B cell (primary cell): ENCODE data around the gene RBM42. TPM values are rescaled to one million over a fixed set of nuclear protein-coding genes. Genes with fewer than 3 reads are reported as not detected.

Source experiments
- ATAC-seq: fragments of 200-7000 bp; cut with Tn5 transposase; one replicate; pipeline ENCODE4 v1.10.0; 2021; ENCODE audit warnings: low read depth, mild to moderate bottlenecking, moderate number of reproducible peaks, moderate library complexity
- CTCF ChIA-PET: fragments of 350-600 bp; sonication (Branson Sonifier 250); formaldehyde crosslinking; loops from one replicate; lab custom pipeline; 2021; ENCODE audit warnings: antibody characterized with exemption, inconsistent platforms; lab: Charles Lee
- POLR2A ChIA-PET: fragments of 350-600 bp; sonication (Branson Sonifier 250); formaldehyde crosslinking; loops from one replicate; lab custom pipeline; 2021; ENCODE audit warnings: antibody characterized with exemption; lab: Charles Lee
- DNase-seq: peaks from one replicate; pipeline ENCODE4 v3.0.0; 2013
- H2AFZ ChIP-seq: 2 replicates; pipeline ENCODE4 v1.6.1; 2012; ENCODE audit warnings: mild to moderate bottlenecking, low read depth, low read length; ENCODE audit not compliant: insufficient read depth, poor library complexity, severe bottlenecking
- H3K27ac ChIP-seq, 2 donors: 1 replicate in 1 of 2; 2 replicates in 1 of 2; pipeline ENCODE4 v1.5.1; 2012 to 2013; ENCODE audit warnings: low read length in 2 of 2, mild to moderate bottlenecking in 2 of 2, moderate library complexity in 1 of 2
- H3K27me3 ChIP-seq, 4 experiments: fragments of 200-600 bp in 1 of 4; sonication (generic) in 1 of 4; replicated peaks in 1 of 4; 1 replicate in 2 of 4; 2 replicates in 2 of 4; pipeline versions ENCODE4 v1.6.1 to v1.7.0; 2013 to 2016; ENCODE audit warnings: low read length in 3 of 4, mild to moderate bottlenecking in 2 of 4, mixed read lengths in 1 of 4, moderate library complexity in 1 of 4; ENCODE audit not compliant: insufficient read depth in 4 of 4, control insufficient read depth in 3 of 4; ENCODE audit errors: control extremely low read depth in 1 of 4
- H3K36me3 ChIP-seq, 2 experiments: replicated peaks in 1 of 2; 1 replicate in 1 of 2; 2 replicates in 1 of 2; pipeline versions ENCODE4 v1.6.1 to v1.7.1; 2013; ENCODE audit warnings: low read length in 1 of 2; ENCODE audit not compliant: insufficient read depth in 2 of 2, control insufficient read depth in 1 of 2; ENCODE audit errors: control extremely low read depth in 1 of 2, extremely low read depth in 1 of 2
- H3K4me1 ChIP-seq, 2 donors: fragments of 200-600 bp in 1 of 2; sonication (generic) in 1 of 2; 1 replicate in 1 of 2; 2 replicates in 1 of 2; pipeline versions ENCODE4 v1.5.1 to v1.6.1; 2013 to 2017; ENCODE audit warnings: low read length in 2 of 2; ENCODE audit not compliant: control insufficient read depth in 2 of 2, insufficient read depth in 2 of 2
- H3K4me2 ChIP-seq: replicated peaks from 2 replicates; pipeline ENCODE3; 2012; ENCODE audit warnings: mild to moderate bottlenecking, low read depth, low read length; ENCODE audit not compliant: poor library complexity, severe bottlenecking
- H3K4me3 ChIP-seq, 5 experiments: fragments of 200-600 bp in 1 of 5; sonication (generic) in 1 of 5; 1 replicate in 3 of 5; 2 replicates in 2 of 5; pipeline versions ENCODE4 v1.5.1 to v1.7.0; 2011 to 2016; ENCODE audit warnings: low read length in 4 of 5, mild to moderate bottlenecking in 4 of 5, low read depth in 2 of 5, control low read depth in 1 of 5, moderate library complexity in 1 of 5; ENCODE audit not compliant: insufficient read depth in 1 of 5; ENCODE audit errors: control extremely low read depth in 1 of 5, extremely low read depth in 1 of 5
- H3K79me2 ChIP-seq: fragments of 200-600 bp; sonication (generic); one replicate; pipeline ENCODE4 v1.6.0; 2016; ENCODE audit warnings: low read length; ENCODE audit not compliant: control insufficient read depth, insufficient read depth
- H3K9ac ChIP-seq: fragments of 200-600 bp; sonication (generic); 2 replicates; pipeline ENCODE4 v1.6.1; 2017; ENCODE audit warnings: mild to moderate bottlenecking, low read length, moderate library complexity
- H3K9me3 ChIP-seq, 3 donors: one replicate each; pipeline versions ENCODE4 v1.6.1 to v1.7.1; 2013; ENCODE audit warnings: low read length in 2 of 3; ENCODE audit not compliant: control insufficient read depth in 2 of 3, insufficient read depth in 1 of 3; ENCODE audit errors: control extremely low read depth in 1 of 3
- H4K20me1 ChIP-seq: 2 replicates; pipeline ENCODE4 v1.6.0; 2012; ENCODE audit warnings: mild to moderate bottlenecking, low read length; ENCODE audit not compliant: insufficient read depth, control insufficient read depth, poor library complexity, severe bottlenecking
- H3K27ac Mint-ChIP-seq: one replicate; pipeline ENCODE4 v1.8.0; 2021; ENCODE audit warnings: mixed read lengths
- H3K27me3 Mint-ChIP-seq: one replicate; pipeline ENCODE4 v1.8.0; 2021; ENCODE audit warnings: mixed read lengths
- H3K4me1 Mint-ChIP-seq: one replicate; pipeline ENCODE4 v1.8.0; 2021; ENCODE audit warnings: mixed read lengths
- H3K4me3 Mint-ChIP-seq: one replicate; pipeline ENCODE4 v1.8.0; 2021; ENCODE audit warnings: mixed read lengths
- H3K9me3 Mint-ChIP-seq: one replicate; pipeline ENCODE4 v1.8.0; 2022; ENCODE audit warnings: mixed read lengths; ENCODE audit not compliant: insufficient read depth
- CTCF ChIP-seq: fragments of 200-600 bp; IDR thresholded peaks from one replicate; pipeline ENCODE4 v1.8.0; 2022; ENCODE audit warnings: antibody characterized with exemption, mild to moderate bottlenecking
- EZH2 ChIP-seq: IDR thresholded peaks from 2 replicates; pipeline ENCODE4 v1.6.1; 2012; ENCODE audit warnings: borderline replicate concordance, low read depth, mild to moderate bottlenecking, moderate library complexity, low read length; ENCODE audit not compliant: insufficient read depth, poor library complexity, severe bottlenecking
- WGBS: methylation state at CpG from one replicate; pipeline ENCODE4 v1.1.5; 2013; ENCODE audit warnings: missing lambda C conversion rate; ENCODE audit not compliant: insufficient coverage; 5-methylcytosine and 5-hydroxymethylcytosine counted together
- intact Hi-C: fragments of 100-400 bp; cut with micrococcal nuclease; formaldehyde crosslinking; loops from one replicate; pipeline ENCODE4 v1.10.0; 2022
- polyA plus RNA-seq: library from polyadenylated mRNA; depleted of rRNA; stranded (reverse); fragments of >200 nt; gene quantifications from 2 replicates; pipeline ENCODE4 v1.2.3, GENCODE V29; 2012
- total RNA-seq, 2 donors: library from RNA; stranded (reverse); fragments of 120-200 nt in 1 of 2; gene quantifications; 1 replicate in 1 of 2; 2 replicates in 1 of 2; pipeline versions ENCODE4 v1.2.3 to v1.2.4, GENCODE V29; 2013 to 2022

Gene RBM42
- total and polyA plus RNA-seq, 2 donors (not counting 1 experiment from before 2014, with no cell fraction given), result 42.1 to 52.0 TPM

GRCh38 chr19:35636651-35637050, 7.8 kb downstream of the RBM42 start:
- Histone ChIP-seq H3K79me2 (no peaks in the 10 kb centered on the region), H3K4me1 (peaks cover 4 to 6% of the 10 kb centered on the region in 2 donors), H4K20me1 (no peaks in the 10 kb centered on the region), H3K27me3 (no peaks in the 10 kb centered on the region), H3K4me2 (no peak overlapping the region), H2AFZ (no peak overlapping the region), H3K9me3 (no peaks in the 10 kb centered on the region), H3K27ac (no peak overlapping the region), H3K36me3 (peaks cover 1 to 53% of the 10 kb centered on the region in 2 experiments), H3K9ac (no peak overlapping the region), H3K4me3 (no peak overlapping the region)
- Mint-ChIP-seq H3K4me3 (no peak overlapping the region), H3K9me3 (no peaks in the 10 kb centered on the region), H3K27ac (no peak overlapping the region), H3K27me3 (no peaks in the 10 kb centered on the region), H3K4me1 (peaks cover 11% of the 10 kb centered on the region)
- ATAC-seq, result no peak
- 100% methylated on average over 3 of the region's 3 CpGs for WGBS
- DNase-seq, result no peak
- intact Hi-C loops, result no loop called here
- CTCF ChIA-PET, result no interaction called here
- POLR2A ChIA-PET, result interaction anchor here (0.6 kb wide), 1 partner anchor 1028 kb away, joined by 3 read pairs; no protein-coding TSS in a partner anchor
- TF ChIP-seq CTCF, result no peak
- no peak for TF ChIP-seq EZH2

GRCh38 chr19:35637165-35637564, 8.3 kb downstream of the RBM42 start:
- Histone ChIP-seq H2AFZ (no peak overlapping the region), H3K79me2 (no peaks in the 10 kb centered on the region), H3K27me3 (no peaks in the 10 kb centered on the region), H3K27ac (no peak overlapping the region), H3K36me3 (peaks cover 1 to 49% of the 10 kb centered on the region in 2 experiments), H3K9ac (no peak overlapping the region), H4K20me1 (no peaks in the 10 kb centered on the region), H3K4me2 (no peak overlapping the region), H3K9me3 (no peaks in the 10 kb centered on the region), H3K4me3 (no peak overlapping the region), H3K4me1 (peaks cover 8 to 11% of the 10 kb centered on the region in 2 donors)
- intact Hi-C loops, result no loop called here
- H3K27me3 Mint-ChIP-seq, result no peaks in the 10 kb centered on the region
- TF ChIP-seq EZH2, result no peak
- no peak for TF ChIP-seq CTCF
- no peaks in the 10 kb centered on the region for H3K9me3 Mint-ChIP-seq
- POLR2A ChIA-PET, result interaction anchor here (0.6 kb wide), 1 partner anchor 1027 kb away, joined by 3 read pairs; no protein-coding TSS in a partner anchor
- DNase-seq (no peak), ATAC-seq (no peak)
- no peak overlapping the region for H3K4me3 Mint-ChIP-seq
- 99% methylated on average over 25 of the region's 25 CpGs for WGBS
- CTCF ChIA-PET, result interaction anchor here (0.9 kb wide), 1 partner anchor 88 kb away, joined by 3 read pairs; no protein-coding TSS in a partner anchor
- H3K27ac Mint-ChIP-seq, result no peak overlapping the region
- H3K4me1 Mint-ChIP-seq, result peaks cover 8% of the 10 kb centered on the region
